Subcutaneous adipose tissue (tissue), 4 donors: ENCODE results near the gene RBFOX2. TPM values are rescaled to one million over a fixed set of nuclear protein-coding genes. Genes with fewer than 3 reads are reported as not detected.

Experiments used
- total RNA-seq, 4 donors: library from RNA; depleted of rRNA; stranded (reverse); fragments of >200 nt; gene quantifications; one replicate each; pipeline ENCODE4 v1.1.0, GENCODE V29; 2016
- TF ChIP-seq, protein P1 (sequence below): fragments of 450-650 bp; IDR thresholded peaks from one replicate; pipeline ENCODE4 v1.5.1; 2016; ENCODE audit warnings: low read depth, mild to moderate bottlenecking, control low read depth, antibody characterized with exemption, moderate library complexity

Gene RBFOX2
- total RNA-seq, 4 donors from 2014 or later = 46.7 to 64.1 (median 51.5) TPM

DNA sequence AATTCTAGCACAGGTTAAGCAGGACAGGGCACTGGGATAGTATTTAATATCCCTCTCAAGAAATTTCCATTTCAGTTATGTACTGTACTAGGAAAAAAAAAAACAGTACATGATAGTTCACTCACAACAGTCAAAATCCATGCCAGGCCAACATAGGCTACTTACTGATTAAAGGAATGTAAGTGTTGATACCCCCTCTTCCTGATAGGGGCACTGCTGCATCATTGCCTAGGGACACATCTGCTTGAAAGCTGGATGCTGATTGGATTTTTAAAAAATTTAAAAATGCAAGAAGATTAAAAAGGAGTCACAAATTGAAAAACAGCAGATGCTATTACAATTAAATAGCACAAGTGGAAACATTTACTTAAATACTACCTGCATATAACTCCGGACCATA is 267.6 kb downstream of the RBFOX2 start:
- TF ChIP-seq, protein P1, sequence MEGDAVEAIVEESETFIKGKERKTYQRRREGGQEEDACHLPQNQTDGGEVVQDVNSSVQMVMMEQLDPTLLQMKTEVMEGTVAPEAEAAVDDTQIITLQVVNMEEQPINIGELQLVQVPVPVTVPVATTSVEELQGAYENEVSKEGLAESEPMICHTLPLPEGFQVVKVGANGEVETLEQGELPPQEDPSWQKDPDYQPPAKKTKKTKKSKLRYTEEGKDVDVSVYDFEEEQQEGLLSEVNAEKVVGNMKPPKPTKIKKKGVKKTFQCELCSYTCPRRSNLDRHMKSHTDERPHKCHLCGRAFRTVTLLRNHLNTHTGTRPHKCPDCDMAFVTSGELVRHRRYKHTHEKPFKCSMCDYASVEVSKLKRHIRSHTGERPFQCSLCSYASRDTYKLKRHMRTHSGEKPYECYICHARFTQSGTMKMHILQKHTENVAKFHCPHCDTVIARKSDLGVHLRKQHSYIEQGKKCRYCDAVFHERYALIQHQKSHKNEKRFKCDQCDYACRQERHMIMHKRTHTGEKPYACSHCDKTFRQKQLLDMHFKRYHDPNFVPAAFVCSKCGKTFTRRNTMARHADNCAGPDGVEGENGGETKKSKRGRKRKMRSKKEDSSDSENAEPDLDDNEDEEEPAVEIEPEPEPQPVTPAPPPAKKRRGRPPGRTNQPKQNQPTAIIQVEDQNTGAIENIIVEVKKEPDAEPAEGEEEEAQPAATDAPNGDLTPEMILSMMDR = no peak

DNA sequence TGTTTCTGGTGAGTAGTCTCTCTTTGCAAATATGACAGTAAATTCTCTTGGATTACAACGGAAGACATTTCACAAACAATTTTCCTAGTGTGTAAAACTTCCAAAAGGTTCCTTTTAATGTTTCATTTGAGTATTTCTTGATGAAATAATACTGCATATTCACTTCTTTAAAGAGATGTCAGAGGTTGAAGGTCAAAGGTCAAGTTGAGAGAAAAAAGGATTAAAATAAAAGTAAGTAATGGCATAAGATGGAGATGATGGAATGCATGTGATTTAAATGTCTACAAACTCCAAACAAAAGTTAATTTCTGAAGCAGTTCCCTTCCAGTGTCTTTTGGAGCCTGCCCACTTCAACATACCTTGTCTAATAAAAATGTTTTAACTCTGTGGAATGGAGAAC is 270.2 kb downstream of the RBFOX2 start:
- TF ChIP-seq, protein P1 = no peak

DNA sequence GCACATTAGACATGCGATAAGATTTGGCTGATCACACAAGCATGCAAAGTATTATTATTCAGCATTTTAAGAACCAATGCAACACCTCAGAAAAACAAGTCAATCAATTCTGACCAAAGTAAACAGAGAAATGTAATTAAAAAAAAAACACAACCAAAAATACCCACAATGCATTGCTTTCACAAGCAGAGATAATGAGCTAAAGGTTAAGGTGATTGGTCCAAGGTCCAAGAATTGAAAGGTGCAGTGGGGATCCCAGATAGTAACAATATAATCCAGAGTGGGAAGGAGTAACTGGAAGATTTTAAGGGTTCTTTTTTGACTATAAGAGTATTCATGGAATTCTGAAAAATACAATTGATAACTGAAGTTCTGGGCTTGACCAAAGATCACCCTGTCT is 271.9 kb downstream of the RBFOX2 start:
- TF ChIP-seq, protein P1 = no peak

DNA sequence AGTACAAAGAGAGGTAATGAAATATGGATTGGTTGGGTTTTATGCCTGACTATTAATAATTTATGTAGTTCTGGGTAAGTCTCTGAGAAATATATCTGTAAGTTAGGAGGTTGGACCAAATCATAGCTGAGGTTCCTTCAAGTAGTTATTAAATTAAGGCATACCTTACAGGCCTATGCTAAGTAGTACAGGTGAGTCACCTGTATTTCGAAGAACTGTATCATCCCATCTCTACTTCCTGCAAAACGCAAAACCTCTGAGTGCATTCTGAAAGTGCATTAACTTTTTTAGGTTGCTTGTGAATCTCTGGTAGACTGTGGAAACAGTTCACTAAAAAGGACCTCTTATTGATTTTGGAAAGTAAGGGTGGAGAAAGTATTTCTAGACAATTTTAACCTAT is 273.9 kb downstream of the RBFOX2 start:
- TF ChIP-seq, protein P1 = no peak

DNA sequence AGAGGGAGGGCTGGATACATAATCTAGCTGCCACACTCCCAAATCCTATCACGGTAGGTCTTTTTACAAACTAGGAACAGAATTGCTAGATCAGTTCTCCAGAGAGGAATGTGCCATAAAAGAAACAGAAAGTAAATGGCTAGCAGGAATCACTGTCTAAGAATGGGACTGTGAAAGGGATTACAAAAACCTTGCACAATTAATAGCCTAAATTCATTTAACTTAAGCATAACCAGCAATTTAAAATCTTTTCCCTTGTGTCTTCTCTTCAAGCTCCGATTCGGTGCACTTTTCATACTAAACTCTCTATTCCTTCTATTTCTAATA is 275.8 kb downstream of the RBFOX2 start:
- TF ChIP-seq, protein P1 = no peak

DNA sequence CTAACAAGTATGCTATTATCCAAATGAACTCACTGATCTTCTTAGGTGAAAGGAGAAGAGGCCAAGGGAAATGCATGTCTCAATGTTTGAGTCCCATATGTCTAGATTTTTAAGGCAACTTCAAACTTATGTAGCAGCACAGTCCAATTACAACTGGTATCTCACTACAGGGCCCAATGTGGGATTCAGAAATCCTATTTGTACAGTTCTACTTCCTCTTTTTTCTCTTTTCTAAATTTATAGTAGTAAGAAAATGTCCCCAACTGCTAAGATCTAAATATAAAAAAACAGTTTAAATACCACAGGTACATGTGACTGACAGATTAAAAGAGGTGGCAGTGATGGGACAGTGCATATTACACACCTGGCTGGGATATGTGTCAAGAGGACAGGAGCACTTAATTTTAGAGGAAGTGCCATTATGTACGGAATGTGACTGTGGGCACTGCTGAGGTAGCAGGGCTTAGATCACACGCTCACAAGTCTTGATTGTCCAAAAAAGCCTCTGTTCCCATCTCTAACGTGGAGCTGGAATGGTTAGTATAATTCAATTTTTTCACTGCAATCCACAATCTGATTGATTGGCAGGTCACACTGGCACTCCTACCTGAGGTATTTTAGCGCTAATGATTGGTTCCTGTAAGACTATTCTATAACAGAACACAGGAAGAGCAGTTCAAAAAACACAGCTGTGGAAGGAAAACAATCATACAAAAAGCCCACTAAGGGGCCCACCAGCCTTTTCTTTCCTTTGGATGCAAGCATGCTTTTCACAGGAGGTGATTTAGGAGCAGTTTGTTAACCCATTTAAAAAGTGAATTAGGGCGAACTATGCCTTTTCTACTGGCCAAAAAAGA is 276.4 kb downstream of the RBFOX2 start:
- TF ChIP-seq, protein P1 = no peak

DNA sequence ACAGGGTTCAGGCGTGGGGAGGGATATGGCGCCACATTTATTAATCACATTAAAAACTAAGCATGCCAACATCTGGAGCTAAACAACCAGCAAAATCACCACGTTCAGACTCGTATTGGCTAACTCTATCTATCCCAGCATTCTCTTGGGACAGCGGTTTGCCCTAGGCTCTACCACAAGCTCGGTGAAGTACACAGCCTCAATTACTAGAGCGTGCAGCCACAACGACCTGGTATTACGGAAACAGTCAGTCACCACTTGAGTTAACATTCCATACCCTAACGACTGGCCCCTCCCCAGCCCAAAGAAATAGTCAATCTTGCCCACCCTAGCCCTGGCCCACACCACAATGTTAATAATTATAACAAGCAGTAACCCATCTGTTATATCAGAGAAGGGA is 278.8 kb downstream of the RBFOX2 start:
- TF ChIP-seq, protein P1 = no peak
